Esophagus muscularis mucosa (tissue), 2 donors: ENCODE measurements around the gene QDPR.

Source experiments
- POLR2A ChIP-seq: fragments of 450-650 bp; IDR thresholded peaks from one replicate; pipeline ENCODE4 v1.6.1; 2017; ENCODE audit warnings: antibody characterized with exemption, moderate library complexity, mild to moderate bottlenecking, low read depth
- POLR2AphosphoS5 ChIP-seq, 2 donors: sonication (generic); formaldehyde crosslinking; IDR thresholded peaks; one replicate each; pipeline ENCODE4 v1.6.1; 2017; ENCODE audit warnings: antibody characterized with exemption in 2 of 2

DNA sequence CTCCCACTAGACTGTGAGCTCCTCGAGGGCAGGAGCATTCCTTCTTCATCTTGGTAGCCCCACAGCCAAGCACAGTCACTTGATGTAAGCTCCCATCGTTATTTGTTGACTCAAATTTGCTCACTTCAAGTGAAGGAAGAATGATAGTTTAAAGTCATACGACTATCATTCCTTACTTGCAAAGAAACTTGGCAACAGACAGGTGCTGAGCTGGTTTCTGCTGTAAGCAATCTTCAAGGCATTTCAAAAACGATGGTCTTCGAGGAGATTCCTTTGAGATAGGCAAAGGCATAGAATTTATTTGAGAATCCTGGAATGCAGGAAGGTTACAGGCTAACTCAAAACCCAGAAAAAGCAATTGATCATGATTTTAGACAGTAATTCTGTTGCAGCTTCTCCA lies 64.8 kb downstream of the QDPR start:
- no peak for TF ChIP-seq POLR2AphosphoS5 (IDR thresholded peaks at IDR 0.05)
- TF ChIP-seq POLR2A = no peak
